ENCODE results near the gene CACNG5.
"Not testable (repeated sequence)": the region's sequence is repeated elsewhere in the genome, so short reads cannot be mapped to it uniquely, and the experiment has no call there.

Gene CACNG5

GRCh38 chr17:66855204-66855603, 20.3 kb downstream of the CACNG5 start:
- DNase-seq: peak; percentile 29

DNA sequence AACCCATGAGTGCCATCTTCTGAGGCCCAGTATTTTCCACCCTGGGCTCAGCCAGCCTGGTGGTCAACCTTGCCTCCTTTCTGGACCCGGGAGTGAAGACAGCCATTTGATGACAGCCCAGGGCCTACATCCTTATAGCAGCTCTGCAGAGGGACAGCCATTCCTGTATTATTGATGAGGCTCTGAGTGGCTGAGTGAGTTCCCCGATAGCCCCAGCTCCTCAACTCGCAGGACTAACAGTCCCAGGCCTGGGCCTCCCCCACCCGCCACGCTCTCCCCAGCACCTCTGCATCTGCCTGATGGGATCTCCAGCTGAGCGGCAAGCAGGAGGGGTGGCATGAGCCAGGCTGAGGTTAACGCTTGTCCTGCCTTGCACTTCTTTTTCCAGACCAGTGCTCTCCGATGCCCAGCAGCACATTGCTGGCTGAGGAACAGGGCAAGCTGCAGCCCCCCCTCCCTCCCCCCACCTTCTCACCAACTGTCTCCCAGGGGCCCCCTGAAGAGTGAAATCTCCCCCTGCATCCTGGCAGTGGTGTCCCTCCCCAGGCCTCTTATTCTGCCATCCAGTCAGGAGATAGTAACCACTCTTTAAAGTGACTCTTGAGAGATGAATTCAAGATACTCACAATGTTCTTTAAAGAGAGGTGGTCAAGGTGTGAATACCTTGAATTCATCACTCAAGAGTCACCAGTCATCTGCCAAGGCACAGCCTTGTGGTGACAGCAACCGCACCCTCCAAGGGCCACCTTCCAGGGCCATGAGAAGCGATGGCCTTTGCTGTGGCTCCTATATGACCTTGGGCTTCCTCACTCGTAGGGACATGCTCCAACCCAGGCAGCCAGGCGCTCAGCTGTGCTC, 23.5 kb downstream of the CACNG5 start:
- no peak for DNase-seq

DNA sequence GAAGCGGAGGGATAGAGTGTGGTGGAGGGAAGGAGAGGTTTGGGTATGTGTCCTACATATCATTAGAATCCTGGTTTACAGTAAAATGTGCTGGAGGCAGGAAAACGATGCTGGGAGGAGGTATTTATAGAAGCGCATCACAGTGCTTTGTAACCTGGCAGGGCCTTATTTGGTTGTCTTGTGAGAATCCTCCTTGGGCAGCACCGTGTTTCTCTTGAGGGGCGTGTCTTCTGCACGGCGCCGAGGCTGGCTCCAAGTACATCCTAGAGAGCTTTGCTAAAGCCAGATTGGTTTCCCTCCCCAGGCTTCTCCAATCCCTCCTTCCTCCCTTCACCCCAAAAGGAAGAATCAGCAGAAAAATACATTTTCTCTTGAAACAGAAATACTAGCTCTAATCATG, 24.4 kb downstream of the CACNG5 start:
- no peak for DNase-seq

DNA sequence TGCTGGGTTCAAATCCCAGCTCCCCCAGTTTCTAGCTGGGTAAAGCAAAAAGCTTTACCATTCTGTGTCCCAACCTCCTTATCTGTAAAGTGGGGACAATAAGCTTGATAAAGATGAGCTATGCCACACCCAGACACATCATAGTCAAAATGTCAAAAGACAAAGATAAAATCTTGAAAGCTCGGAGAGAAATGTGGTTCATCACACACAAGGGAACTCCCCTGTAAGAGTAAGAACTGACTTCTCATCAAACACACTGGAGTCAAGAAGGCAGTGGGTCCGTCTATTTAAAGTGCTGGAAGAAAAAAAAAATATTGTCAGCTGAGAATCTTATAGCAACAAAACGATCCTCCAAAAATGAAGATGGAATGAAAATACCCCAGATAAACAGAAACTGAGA, 25.3 kb downstream of the CACNG5 start:
- DNase-seq: no peak

DNA sequence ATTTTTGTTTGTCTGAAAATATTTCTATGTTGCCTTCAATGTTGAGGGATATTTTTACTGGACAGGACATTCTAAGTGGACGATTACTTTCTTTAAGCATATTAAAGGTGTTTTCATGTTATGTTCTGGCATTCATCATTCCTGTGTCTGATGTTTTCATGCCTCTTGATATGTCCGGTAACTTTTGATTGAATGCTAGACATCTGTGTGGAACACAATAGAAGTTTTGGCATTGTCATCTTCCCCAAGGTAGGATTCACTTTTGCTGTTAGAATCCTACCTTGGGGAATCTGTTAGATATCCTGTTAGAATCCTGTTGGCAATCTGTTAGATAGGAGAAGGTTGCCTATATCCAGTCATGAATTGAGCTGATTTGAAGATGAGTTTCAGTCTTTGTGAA, 28.9 kb downstream of the CACNG5 start:
- DNase-seq: no peak

- DNase-seq: no peak
Observed at GRCh38 chr17:66865151-66865550, 30.2 kb downstream of the CACNG5 start.

GRCh38 chr17:66873962-66874361, 39.0 kb downstream of the CACNG5 start:
- DNase-seq: no peak

DNA sequence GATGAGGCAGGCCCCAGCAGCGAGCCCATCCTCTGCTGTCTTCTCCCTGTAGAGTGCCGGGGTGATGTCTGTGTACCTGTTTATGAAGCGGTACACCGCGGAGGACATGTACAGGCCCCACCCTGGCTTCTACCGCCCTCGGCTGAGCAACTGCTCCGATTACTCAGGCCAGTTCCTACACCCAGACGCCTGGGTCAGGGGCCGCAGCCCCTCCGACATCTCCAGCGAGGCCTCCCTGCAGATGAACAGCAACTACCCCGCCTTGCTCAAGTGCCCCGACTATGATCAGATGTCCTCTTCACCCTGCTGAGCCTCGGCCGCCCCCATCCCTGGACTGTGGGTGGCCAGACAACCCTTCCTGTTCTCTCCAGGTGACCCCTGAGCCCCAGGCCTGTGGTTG, 50.0 kb downstream of the CACNG5 start:
- DNase-seq: no peak

DNA sequence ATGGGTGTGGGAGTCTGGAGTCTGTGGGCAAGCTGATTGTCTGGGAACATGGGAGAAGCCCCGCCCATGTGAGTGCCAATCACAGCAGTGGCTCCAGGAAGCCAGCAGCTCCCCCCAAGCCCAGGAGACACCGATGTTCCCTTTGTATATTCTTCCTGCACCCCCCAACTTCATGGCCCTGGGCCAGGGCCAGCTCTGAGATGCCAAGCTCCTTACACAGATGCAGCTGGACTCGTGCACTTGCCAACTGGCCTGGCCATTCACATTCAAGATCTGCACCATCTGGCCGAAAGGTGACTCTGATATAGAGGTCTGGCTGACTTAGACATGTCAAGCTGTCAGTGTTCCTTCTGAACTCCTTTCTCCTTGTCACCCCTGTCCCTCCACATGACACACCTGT, 50.5 kb downstream of the CACNG5 start:
- DNase-seq: no peak

GRCh38 chr17:66889480-66890230, 54.7 kb downstream of the CACNG5 start:
- DNase-seq: no peak

GRCh38 chr17:66892246-66892645, 57.3 kb downstream of the CACNG5 start:
- DNase-seq: no peak

DNA sequence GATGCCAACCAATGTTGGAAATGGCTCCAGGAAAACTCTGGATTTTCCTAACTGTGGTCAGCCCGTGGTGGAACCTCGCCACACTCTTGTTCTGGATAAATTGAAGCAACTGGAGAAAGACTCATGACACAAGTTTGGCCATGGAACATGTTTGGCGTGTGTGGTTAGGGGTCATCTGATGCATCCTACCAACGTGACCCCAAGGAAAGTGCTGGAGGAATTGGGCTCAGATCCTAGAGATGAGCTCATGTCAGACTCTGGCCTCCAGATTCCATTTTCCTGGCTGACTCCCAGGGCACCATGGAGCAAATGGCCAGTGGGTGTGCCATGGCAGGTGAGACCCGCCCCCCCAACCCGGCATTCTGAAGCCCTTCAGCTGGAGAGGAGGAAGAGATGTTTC, 58.5 kb downstream of the CACNG5 start:
- no peak for DNase-seq

DNA sequence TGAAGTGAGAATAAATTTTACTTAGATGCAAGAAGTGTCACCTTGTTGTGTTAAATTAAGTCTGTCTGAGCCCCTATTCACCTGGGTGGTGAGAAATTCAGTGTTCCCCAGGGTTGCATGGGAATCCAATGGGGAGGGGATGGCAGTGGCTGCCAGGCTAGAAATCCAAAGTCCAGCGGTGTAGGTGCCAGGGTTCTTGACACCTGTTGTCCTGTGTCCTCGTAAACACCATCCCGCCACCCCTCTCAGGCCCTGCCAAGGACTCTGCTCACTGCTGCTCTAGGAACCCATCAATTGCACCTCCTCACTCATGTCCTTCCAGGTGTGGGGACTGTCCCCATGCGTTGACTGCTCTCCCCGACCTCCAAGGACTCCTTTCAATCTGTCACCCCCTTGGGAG, 58.9 kb downstream of the CACNG5 start:
- no peak for DNase-seq

DNA sequence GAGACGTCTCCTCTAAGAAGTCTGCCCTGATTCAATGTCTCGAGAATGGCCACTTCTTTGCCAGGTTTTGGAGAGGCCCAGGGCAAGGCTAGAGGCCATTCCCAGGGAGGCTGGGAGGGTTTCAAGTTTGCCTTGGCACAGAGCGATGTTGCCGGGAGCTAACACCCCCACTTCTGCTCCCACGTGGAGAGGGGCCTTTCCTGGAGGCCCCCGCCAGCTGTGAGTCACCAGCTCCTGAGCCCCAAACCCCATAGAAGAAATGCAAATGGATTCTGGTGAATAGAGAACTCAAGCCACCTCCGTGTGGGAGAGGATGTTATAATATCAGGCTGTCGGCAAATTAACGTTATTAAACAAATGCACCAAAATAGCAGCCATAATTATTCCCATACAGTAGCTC, 62.2 kb downstream of the CACNG5 start:
- no peak for DNase-seq

DNA sequence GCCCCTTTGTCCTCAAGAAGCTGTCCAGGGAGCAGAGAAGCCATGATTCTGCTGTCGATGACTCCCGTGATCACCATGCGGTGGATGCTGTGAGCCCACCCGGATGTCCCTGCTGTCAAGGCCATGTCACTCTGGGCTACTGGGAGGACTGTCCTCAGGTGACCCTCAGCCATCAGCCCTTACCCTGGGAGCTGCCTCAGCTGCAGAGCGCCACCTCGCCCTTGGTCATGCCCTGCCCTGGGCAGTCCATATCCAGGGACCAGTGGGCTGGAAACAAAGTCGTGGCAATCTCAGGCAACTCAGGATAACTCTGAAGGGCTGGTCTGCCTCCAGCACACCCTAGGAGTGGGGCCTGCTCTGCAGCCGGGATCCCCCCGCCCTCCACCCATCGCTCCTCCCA, 63.6 kb downstream of the CACNG5 start:
- no peak for DNase-seq

DNA sequence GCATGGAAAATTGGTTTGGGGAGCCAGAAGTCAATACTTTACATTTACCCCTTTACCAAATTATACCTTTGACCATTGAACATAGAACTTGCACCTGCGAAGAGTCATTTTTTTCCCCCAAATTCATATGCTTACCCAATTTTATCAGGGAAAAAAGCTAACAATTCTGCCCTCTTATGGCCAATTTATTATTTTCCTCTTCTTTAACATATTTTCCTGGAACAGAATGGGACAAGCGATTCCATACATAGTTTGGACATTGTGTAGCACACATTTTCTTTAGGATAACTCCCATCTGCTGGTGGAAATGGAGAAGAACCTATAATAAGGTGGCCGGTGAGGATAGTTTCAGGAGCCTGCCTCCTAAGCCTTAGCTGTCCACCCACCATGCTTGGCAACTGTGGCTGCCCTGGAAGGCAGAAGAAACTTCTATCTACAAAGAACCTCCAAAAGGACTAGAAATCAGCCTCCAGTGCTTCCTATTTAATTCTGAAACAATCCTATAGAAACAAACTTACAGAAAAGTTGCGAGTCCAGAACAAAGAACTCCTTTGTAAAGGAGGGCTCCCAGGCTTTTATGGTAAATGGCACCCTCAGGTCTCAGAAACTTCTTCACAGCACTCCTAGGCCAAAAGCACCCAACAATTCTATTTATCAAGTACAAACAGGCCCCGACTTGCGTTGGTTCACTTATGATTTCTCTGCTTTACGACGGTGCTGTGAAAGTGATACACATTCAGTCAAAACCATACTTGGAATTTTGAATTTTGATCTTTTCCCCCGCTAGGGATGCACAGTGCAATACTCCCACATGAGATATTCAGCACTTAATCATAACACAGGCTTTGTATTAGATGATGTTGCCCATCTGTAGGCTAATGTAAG, 65.5 kb downstream of the CACNG5 start:
- DNase-seq: no peak

DNA sequence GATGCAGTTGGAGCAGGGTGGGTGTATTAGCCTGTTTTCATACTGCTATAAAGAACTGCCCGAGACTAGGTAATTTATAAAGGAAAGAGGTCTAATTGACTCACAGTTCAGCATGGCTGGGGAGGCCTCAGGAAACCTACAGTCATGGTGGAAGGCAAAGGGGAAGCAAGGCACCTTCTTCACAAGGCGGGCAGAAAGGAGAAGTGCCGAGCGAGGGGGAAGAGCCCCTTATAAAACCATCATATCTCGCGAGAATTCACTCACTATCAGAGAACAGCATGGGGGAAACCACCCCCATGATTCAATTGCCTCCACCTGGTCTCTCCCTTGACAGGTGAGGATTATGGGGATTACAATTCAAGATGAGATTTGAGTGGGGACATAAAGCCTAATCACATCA, 68.4 kb downstream of the CACNG5 start:
- DNase-seq: not testable (repeated sequence)

- no peak for DNase-seq
Observed at GRCh38 chr17:66903781-66904180, 68.9 kb downstream of the CACNG5 start.

GRCh38 chr17:66904760-66905624, 70.1 kb downstream of the CACNG5 start:
- no peak for DNase-seq

- DNase-seq: peak; percentile 71
Observed at GRCh38 chr17:66906321-66907278, 71.7 kb downstream of the CACNG5 start.

- no peak for DNase-seq
Observed at GRCh38 chr17:66909804-66910373, 75.0 kb downstream of the CACNG5 start.
